Measurements from ENCODE around the gene TKT.
A peak's percentile ranks its signal among the peaks of the same experiment; 100 is the strongest.

Gene TKT

DNA sequence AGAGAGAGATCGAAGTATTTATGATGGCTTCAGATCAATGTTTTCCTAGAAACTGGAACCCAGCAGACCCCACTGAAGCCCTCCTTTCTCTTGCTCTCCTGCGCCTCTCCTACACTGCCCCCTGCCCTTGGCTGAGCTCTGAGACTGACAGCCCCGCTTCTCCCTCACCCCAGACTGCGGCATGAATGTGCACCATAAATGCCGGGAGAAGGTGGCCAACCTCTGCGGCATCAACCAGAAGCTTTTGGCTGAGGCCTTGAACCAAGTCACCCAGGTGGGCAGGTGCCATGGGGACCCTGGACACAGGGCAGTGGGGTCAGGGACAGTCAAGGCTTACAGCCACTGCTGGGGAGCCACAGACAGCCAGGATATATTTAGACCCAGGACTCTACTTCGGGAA is 71.1 kb downstream of the TKT start:
- TF ChIP-seq, protein P1, sequence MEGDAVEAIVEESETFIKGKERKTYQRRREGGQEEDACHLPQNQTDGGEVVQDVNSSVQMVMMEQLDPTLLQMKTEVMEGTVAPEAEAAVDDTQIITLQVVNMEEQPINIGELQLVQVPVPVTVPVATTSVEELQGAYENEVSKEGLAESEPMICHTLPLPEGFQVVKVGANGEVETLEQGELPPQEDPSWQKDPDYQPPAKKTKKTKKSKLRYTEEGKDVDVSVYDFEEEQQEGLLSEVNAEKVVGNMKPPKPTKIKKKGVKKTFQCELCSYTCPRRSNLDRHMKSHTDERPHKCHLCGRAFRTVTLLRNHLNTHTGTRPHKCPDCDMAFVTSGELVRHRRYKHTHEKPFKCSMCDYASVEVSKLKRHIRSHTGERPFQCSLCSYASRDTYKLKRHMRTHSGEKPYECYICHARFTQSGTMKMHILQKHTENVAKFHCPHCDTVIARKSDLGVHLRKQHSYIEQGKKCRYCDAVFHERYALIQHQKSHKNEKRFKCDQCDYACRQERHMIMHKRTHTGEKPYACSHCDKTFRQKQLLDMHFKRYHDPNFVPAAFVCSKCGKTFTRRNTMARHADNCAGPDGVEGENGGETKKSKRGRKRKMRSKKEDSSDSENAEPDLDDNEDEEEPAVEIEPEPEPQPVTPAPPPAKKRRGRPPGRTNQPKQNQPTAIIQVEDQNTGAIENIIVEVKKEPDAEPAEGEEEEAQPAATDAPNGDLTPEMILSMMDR (IDR thresholded peaks at IDR 0.05; ENCODE audit: borderline replicate concordance, insufficient read depth, low read depth, low read length) = no peak
- H3K4me3 ChIP-seq (ENCODE audit: low read depth, low read length) = no peak overlapping the region

DNA sequence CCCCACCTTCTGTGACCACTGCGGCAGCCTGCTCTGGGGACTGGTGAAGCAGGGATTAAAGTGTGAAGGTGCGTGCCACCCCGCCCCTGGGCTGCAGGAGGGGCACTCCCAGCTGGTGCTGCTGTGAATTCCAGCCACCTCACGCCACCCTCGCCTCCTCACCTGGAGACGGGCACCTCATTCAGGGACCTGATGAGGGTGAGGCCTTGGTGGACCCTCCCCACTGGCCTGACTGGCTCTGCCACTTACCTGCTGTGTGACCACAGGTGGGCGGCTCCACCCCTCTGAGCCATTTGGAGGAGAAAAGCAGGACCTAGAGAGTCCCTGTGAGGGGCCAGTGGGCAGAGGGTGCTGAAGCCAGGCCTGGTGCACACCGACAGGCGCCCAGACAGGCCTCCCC is 72.3 kb downstream of the TKT start:
- TF ChIP-seq, protein P1 (IDR thresholded peaks at IDR 0.05; ENCODE audit: borderline replicate concordance, insufficient read depth, low read depth, low read length) = no peak
- no peak overlapping the region for H3K4me3 ChIP-seq (ENCODE audit: low read depth, low read length)

DNA sequence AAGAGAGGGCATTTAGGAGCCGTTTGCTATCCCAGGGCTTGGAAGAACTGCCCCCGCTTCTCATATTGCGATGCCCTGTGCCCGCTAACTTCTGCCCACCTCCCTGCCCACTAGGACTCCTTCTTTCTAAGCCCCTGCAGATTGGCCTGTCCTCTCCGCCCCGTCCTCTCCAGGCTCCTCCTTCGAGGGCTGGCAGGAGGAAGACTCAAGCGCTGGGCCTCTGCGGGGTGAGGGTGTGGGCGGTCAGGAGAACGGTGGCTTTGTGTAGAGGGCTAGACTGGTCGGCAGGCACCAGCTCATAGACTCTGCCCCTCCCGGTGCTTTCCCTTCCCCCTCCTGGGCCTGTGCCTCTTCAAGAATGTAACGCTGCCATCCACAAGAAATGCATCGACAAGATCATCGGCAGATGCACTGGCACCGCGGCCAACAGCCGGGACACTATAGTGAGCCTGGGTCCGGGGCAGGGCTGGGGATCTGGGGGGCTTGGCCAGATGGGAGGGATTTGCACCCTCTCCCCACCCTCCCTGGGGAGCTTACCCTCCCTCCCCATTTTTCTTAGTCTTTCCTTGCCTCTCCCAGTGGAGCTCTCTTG is 73.0 kb downstream of the TKT start:
- TF ChIP-seq, protein P1 (IDR thresholded peaks at IDR 0.05; ENCODE audit: borderline replicate concordance, insufficient read depth, low read depth, low read length) = no peak
- H3K4me3 ChIP-seq (ENCODE audit: low read depth, low read length) = no peak overlapping the region

DNA sequence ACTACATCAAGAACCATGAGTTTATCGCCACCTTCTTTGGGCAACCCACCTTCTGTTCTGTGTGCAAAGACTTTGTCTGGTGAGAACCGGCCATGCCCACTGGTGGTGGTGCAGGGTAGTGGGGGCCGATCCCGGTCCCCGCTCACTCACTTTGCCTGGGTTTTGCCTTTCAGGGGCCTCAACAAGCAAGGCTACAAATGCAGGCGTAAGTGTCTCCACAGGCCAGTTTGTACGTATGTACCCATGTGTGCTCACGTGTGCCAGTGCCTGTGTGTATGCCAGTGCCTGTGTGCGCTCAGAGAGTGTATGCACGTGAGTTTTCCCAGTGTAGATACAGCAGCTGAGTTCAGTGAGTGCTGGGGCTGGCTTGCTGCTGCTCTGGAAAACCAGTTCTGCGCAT is 74.3 kb downstream of the TKT start:
- TF ChIP-seq, protein P1 (IDR thresholded peaks at IDR 0.05; ENCODE audit: borderline replicate concordance, insufficient read depth, low read depth, low read length) = no peak
- H3K4me3 ChIP-seq (ENCODE audit: low read depth, low read length) = no peak overlapping the region

DNA sequence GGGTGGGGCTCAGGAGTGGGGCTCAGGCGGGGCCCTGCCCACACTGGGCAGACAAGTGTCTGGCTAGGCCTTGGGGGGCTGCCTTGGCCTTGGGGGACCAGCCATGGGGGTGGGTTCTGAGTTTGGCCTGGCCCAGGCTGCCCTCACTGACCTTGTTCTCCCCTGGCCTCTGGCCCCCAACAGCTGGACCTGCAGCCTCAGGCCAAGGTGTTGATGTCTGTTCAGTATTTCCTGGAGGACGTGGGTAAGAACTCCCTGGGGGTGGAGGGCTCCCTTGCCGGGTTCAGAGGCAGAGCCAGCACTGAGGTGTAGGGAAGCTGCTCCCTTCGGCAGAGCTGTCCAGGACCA is 74.8 kb downstream of the TKT start:
- H3K4me3 ChIP-seq (ENCODE audit: low read depth, low read length) = peak overlapping the region; percentile 11
- TF ChIP-seq, protein P1 (IDR thresholded peaks at IDR 0.05; ENCODE audit: borderline replicate concordance, insufficient read depth, low read depth, low read length) = no peak

DNA sequence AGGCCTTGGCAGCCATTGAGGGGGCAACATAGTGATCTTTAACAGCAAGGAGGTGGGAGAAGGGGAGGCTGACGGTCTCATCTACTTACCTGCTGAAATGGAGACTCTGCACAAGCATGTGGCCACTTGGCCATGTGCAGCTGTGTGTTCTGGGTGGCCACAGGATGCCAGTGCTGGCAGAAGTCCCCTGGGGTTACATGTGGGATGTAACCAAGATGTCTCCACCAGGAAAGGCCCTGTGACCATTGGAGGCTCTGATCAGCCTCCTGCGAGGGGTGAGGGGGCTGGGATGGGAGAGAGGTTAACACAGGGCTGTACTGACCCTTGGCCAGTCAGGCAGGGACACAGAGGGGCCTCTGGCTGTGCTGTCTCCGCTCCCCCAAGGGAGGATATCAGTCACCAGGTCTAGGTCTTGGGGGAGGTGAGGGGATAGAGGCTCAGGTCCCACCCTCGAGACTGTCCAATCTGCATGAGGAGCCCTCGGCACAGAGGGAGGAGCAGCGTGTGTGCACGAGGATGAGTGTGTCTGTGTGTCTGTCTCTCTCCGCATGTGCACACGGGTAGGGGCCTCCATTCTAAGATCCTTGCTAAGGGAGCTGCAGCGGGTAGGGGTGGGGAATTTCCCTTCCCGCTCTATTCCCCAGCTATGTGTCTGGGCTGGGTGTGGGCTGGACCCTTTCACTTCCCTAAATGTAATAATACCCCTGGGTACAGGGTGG is 75.4 kb downstream of the TKT start:
- TF ChIP-seq, protein P1 (IDR thresholded peaks at IDR 0.05; ENCODE audit: borderline replicate concordance, insufficient read depth, low read depth, low read length) = no peak
- H3K4me3 ChIP-seq (ENCODE audit: low read depth, low read length) = peak overlapping the region; percentile 11

DNA sequence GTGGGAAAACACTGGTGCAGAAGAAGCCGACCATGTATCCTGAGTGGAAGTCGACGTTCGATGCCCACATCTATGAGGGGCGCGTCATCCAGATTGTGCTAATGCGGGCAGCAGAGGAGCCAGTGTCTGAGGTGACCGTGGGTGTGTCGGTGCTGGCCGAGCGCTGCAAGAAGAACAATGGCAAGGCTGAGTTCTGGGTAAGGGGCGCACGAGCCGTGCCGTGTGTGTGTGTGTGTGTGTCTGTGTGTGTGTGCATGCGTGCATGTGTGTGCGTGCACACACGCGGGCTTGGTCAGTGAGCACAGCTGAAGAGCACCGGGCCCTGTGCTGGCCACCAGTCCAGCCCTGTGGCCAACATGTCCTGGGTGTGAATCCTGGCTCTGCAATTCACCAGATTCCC is 76.2 kb downstream of the TKT start:
- TF ChIP-seq, protein P1 (IDR thresholded peaks at IDR 0.05; ENCODE audit: borderline replicate concordance, insufficient read depth, low read depth, low read length) = no peak
- H3K4me3 ChIP-seq (ENCODE audit: low read depth, low read length) = no peak overlapping the region

Measured in GM12875 (cell line).